ENCODE measurements around the gene KMO.

- TF ChIP-seq TAF1 (IDR thresholded peaks at IDR 0.05; ENCODE audit: borderline replicate concordance, insufficient read depth, low read length), result no peak
- TF ChIP-seq POLR2AphosphoS5 (IDR thresholded peaks at IDR 0.05; ENCODE audit: low read depth, low read length), result no peak
- TF ChIP-seq SIN3A (IDR thresholded peaks at IDR 0.05; ENCODE audit: borderline replicate concordance, insufficient read depth, low read length), result no peak
- TF ChIP-seq, protein P1, sequence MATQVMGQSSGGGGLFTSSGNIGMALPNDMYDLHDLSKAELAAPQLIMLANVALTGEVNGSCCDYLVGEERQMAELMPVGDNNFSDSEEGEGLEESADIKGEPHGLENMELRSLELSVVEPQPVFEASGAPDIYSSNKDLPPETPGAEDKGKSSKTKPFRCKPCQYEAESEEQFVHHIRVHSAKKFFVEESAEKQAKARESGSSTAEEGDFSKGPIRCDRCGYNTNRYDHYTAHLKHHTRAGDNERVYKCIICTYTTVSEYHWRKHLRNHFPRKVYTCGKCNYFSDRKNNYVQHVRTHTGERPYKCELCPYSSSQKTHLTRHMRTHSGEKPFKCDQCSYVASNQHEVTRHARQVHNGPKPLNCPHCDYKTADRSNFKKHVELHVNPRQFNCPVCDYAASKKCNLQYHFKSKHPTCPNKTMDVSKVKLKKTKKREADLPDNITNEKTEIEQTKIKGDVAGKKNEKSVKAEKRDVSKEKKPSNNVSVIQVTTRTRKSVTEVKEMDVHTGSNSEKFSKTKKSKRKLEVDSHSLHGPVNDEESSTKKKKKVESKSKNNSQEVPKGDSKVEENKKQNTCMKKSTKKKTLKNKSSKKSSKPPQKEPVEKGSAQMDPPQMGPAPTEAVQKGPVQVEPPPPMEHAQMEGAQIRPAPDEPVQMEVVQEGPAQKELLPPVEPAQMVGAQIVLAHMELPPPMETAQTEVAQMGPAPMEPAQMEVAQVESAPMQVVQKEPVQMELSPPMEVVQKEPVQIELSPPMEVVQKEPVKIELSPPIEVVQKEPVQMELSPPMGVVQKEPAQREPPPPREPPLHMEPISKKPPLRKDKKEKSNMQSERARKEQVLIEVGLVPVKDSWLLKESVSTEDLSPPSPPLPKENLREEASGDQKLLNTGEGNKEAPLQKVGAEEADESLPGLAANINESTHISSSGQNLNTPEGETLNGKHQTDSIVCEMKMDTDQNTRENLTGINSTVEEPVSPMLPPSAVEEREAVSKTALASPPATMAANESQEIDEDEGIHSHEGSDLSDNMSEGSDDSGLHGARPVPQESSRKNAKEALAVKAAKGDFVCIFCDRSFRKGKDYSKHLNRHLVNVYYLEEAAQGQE (IDR thresholded peaks at IDR 0.05; ENCODE audit: insufficient read depth in 1 of 2, low read depth in 2 of 2, low read length in 2 of 2), result no peak
Observed at GRCh38 chr1:241611063-241611462, 78.9 kb downstream of the KMO start.

All from PFSK-1 (cell line).